ENCODE results near the gene CAPN14.

DNA sequence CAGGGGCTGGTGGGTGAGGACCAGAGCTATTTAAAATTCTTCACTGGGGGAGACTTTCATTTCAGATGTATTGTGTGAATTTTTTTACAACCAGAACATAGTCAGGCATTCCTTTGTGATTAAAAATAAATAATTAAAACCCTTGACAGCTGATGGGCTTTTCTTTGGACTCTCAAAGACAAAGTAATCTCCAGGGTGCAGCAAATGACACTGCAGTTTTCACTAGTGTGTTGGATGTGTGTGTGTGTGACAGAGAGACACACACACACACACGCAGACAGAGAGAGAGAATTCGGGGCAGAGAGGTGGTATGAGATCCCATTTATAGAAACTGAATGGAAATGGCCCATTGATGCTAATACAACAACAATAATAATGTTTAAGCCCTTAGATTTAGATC lies 68.8 kb downstream of the CAPN14 start:
- TF ChIP-seq ZFP3 (CRISPR knock-in tag; IDR thresholded peaks at IDR 0.05) = no peak
- no peak for TF ChIP-seq ARNTL (CRISPR knock-in tag; IDR thresholded peaks at IDR 0.05; ENCODE audit: borderline replicate concordance, low read depth)
- no peak for TF ChIP-seq ESRRG (CRISPR knock-in tag; IDR thresholded peaks at IDR 0.05)
- no peak for TF ChIP-seq TSHZ2 (CRISPR knock-in tag; IDR thresholded peaks at IDR 0.05)
